HG02571 (cell line): ENCODE results near the gene RAF1.

Source experiments
- ATAC-seq: cut with Tn5 transposase; IDR thresholded peaks from one replicate; pipeline ENCODE4 v1.9.1; 2021; ENCODE audit warnings: mild to moderate bottlenecking, moderate library complexity; ENCODE audit not compliant: unreplicated experiment

Gene RAF1

DNA sequence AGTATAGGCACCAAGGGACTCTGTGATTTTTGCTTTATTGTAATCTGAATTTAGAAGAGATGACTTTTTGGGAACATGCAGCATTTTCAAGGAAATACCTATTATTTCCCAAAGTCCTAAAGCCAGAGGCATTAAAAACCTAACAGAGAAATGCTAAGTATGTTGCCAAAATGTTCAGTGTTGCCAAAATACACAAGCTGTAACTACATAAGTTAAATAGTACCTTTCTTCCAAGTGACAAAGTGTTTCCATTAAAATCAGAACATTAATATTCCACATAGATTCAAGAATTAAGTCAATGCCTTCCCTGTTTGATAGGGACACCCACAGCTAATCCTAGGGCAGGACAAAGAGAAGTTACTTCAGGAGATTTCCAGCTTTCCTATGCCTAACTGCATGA, 65.0 kb downstream of the RAF1 start:
- ATAC-seq: no peak

DNA sequence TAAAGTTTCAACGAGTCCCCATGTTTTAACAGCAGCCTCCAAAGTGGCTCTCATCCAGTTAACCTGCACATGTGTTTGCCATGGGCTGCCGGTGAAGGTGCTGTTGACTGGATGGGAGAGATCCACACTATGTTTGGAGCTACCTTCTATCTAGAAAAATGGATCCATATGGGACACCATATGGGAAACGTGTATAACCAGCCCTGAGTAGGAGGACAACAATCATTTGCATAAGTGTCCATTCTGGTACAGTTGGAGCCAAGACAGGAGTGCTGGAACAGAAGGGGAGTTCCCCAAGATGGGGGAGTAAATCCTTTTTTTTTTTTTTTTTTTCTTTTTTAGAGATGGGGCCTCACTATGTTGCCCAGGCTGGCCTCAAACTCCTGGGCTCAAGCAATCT, 70.4 kb downstream of the RAF1 start:
- no peak for ATAC-seq

DNA sequence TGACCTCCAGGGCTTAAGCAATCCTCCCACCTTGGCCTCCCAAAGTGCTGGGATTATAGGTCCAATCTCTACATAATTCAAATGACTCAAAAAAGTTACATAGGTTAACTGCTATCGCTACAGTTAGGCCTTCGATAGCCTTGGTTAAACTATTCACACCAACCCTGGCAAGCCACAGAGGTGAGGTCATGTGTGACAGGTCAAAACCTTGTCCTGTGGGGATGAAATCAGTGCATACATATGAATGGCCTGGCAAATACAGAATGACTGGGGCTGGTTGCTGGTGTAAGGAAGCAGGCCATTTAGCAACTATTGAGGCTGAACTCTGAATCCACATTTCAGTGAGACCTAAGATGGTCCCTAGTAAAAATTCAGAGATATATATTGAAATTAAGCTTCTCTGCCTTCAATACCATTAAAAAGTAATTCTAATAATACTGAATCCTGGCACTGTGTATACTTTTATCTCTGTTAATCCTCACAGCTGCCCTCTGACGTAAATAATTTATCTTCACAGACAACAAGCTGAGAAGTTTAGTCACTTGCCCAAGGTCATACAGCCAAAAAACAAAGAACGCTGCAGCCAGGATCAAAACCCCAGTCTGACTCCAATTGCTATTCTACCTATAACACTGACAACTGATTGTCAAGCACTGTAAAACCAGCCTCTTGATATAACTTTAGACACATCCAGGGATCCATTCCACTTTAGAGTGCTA, 71.8 kb downstream of the RAF1 start:
- no peak for ATAC-seq

DNA sequence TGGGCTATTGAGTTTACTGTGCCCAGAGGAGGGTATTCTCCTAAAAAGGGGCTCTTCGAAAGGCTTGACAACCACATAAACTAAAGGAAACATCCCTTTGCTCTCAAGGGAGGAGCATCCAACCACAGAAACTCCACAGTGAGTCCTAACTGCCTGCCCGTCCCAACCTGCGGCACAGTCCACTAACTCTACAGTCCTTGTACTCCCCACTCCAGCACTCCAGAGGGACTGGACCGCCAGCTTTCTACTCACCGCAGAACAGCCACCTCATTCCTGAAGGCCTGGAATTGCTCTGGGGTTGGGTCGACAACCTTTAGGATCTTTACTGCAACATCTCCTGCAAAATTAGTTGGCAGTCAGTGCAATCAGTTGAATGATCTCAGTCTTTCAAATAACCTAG, 72.5 kb downstream of the RAF1 start:
- ATAC-seq: no peak

DNA sequence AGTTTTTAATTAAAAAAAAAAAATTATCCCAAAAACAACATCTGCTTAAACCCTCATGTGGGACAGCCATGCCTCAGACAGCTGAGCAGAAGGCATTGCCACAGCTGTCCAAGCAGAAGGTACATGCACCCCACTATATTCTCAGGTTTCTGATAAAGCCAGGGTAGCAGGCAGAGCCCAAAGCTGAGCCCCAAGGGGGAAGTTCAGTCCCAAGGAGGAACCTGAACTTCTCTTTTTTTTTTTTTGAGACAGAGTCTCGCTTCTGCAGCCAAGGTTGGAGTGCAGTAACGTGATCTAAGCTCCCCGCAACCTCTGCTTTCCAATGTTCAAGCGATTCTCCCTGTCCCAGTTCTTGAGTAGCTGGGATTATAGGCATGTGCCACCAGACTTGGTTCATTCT, 73.8 kb downstream of the RAF1 start:
- ATAC-seq: no peak

DNA sequence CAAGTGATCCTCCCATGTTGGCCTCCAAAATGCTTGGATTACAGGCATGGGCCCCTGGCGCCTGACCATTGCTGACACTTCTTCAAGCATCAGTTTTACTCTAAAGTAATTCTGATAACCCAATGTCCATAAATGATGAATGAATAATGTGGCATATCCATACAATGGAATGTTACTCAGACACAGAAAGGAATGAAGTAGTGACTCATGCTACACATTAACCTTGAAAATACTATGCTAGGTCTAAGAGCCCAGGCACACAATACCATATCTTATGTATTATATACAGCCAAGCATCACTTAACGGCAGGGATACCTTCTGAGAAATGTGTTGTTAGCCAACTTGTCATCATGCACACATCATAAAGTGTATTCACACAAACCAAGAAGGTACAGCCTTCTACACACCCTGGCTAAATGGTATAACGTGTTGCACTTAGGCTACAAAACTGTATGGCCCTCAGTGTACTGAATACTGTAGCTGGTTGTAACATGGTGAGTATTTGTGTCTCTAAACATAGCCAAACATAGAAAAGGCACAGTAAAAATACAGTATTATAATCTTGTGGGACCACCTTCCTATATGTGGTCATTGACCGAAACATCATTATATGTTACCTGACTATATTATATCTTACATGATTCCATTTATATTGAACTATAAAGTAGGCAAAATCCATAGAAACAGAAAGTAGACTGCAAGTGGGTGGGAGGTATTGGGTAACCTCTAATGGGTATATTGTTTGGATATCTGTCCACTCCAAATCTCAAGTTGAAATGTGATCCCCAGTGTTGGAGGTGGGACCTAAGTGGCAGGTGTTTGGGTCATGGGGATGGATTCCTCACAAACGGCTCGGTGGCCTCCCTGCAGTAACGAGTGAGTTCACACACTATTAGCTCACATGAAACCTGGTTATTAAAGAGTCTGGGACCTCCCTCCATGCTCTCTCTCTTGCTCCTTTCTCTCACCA, 75.6 kb downstream of the RAF1 start:
- no peak for ATAC-seq

DNA sequence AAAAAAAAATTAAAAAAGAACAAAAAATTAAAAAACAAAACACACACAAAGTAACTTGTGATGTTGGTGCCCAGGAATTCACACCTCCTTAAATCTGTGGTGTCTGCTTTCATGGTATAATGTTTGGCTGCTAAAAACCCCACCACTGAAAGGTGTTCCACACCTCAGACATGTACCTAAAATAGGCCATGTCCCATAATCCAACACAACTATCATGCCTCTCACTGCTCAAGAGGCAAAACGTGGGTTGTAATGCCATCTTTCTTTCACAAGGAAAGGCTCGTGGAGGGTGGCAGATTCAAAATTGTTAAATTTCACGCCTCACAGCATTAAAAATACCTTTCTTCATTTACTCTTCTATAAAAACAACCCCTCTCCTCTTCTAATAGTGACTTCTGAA, 77.5 kb downstream of the RAF1 start:
- no peak for ATAC-seq

DNA sequence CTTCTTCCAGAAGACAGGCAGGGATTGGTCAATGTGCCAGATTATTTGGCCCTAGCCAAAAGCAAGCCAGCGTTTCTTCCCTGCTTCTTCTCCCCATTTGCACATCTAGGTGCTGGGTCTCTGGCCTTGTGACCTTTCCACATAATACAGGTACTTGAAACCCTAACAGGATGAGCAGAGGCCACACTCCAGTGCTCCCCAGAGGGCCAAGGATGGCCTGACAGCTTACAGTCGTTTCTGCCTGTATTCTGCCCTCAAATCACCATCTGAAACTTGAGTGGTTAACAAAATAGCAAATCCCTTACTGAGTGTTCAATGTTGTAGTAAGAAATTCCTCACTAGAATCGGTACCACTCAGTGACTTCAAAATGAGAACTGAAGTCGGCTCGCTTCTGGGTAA, 77.9 kb downstream of the RAF1 start:
- ATAC-seq: no peak

DNA sequence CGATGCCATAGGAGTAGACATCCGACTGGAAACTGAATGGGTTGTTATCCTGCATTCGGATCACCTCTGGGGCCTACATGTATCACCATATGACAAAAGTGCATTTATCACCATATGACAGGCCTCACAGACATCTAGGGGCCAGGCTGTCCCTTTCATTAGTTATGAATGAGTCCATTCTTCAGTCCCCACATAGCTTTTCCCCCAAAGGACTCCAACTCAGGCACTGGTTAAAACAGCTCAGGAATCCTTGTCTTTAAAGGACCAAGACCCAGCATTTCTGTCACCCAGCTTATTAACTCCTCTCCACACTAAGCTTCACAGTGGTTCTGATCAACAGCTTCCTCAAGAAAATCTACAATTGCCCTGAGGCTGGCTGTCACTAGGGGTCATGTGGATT, 78.7 kb downstream of the RAF1 start:
- no peak for ATAC-seq

DNA sequence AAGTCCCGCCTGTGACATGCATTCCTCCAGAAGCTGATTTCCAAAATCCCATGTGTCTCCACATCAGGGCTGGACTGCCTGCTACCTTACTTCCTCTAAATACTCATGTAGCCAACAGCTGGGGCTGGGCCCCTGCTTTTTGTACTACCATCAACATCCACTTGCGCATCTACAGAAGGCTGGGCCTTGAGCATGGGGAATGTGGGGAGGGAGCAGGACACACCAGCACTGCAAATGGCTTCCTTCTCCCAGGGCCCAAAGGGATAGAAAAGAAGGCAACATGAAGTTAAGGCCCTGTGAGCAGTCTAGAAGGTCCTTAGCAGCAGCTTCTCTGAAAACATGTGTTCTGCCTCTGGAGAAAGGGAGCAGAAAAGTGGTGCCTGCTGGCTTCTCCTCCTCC, 79.8 kb downstream of the RAF1 start:
- no peak for ATAC-seq

DNA sequence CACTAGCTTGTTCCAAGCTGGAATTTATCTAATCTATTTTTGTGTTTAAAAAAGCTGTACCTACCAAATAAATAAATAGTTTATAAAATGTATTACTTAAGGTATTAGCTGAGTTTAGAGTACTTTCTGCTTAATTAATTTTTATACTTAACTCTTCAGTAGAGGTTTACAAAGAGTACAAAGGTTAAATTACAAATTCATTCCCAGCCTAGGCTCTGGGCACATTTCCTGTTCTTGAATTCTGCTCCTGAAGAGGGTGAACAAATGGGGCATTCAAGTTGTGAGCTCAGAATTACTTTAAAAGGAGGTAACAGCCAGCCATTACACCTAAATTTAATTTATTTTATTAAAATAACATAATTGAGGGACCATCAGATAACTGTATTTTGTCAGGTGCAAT, 80.6 kb downstream of the RAF1 start:
- no peak for ATAC-seq

DNA sequence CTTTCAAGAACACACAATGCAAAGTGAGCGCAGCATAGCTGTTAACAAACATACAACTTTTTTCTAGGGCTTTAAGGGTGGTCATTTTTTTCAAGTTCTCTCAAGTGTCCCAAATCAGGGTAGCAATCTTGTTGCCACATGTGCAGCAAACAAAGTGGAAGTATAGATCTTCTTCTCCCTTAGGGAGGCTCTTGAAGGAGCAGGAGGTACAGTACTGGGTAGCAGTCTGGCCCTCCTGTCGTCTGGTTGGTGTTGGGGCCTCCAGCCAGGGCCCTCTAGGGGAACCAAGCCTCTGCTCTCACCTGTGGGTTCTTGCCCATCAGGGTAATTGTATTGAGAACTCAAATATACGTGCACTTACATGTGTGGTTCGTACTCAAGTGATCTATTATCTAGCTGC, 81.2 kb downstream of the RAF1 start:
- ATAC-seq: no peak

DNA sequence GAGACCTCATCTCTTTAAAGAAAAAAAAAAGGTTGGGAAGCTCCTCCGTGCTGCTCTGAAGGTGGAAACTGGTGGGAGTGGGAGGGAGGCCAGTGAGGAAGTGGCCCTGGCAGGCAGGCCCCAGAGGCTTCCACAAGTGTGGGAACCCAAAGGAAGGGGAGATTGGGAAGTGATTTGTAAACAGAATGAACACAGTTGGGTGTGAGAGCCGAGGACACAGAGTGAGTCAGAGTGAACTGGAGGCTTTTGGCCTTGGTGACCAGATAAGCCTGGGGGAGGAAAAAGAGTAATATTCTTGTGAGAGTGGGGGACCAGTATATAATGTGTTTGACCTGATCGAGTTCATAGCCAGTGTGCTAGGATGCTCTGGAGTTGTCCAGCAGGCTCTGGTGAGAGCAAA, 84.0 kb downstream of the RAF1 start:
- no peak for ATAC-seq

DNA sequence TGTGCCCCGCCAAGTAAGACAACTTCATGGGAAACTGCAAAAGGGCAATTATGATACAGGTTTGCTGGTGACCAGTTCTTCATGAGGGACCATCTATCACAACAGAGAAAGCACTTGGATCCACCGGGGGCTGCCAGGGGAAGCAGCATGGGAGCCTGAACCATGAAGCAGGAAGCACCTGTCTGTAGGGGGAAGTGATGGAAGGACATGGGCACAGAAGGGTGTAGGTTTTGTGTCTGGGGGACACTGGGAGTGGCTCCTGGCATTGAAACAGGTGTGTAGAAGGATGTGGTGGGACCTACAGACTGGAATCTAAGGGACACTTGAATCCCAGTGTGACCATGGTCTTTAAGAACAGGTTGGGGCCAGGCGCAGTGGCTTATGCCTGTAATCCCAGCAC, 84.5 kb downstream of the RAF1 start:
- no peak for ATAC-seq

DNA sequence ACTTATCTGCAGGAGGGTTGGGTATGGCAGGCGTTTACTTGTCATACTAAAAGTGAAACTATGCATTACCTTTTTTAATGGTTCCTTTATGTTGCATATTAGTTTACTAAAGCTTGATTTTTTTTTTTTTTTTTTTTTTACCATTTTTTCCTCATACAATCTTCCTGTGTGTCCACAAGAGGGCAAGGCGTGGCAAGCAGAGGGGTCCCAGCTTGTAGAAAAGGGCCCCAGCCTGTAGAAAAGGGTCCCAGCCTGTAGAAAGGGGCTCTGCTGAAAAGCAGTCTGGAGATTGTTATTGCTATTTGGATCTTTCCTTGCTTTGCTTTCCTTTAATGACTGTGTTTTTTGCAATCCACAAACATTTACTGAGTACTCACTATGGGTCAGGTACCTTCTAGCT, 85.2 kb downstream of the RAF1 start:
- ATAC-seq: no peak

DNA sequence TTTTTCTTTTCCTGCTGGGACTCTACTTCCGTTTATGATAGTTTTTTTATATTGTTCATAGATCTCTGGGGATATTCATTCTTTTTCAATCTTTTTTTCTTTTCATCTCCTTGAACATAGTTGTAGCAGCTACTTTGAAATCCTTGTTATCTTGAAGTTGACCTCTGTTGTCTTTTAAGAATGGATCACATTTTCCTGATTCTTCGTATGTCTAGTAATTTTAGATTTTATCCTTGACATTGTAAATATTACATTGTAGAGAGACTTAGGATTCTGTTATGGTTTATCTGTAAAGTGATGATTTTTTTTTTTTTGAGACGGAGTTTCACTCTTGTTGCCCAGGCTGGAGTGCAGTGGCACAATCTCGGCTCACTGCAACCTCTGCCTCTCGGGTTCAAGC, 86.5 kb downstream of the RAF1 start:
- no peak for ATAC-seq

DNA sequence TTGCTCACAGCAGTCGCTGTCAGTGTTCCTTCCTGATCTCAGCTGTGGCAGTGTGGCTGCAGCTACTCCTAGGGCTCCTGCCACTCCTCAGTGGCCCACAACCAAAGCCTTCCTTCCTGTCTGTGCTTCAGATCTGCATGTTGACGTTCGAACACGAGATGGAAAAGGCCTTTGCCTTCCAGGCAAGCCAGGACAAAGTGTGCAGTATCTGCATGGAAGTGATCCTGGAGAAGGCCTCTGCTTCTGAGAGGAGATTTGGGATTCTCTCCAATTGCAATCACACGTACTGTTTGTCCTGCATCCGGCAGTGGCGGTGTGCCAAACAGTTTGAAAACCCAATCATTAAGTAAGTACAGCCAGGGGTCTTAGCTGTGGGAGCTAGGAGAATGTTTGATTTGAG, 89.3 kb downstream of the RAF1 start:
- ATAC-seq: no peak

DNA sequence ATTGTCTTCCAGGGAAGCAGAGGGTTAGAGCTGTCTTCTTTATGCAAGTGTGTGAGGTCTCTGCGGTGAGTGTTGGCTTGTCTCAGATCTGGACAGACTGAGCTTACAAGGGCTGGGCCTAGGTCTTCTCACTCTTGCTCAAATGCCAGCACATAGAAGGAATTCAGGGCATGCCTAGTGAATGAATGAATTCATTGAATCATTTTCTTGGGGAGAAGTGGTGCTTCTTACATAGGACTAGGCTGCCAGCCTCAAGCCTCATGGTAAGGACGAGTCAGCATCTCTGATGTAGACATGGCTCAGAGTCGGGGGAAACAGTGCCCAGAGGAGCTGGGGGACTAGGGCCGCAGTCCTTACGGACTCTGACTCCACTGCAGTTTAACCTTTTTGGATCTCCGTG, 89.8 kb downstream of the RAF1 start:
- no peak for ATAC-seq

DNA sequence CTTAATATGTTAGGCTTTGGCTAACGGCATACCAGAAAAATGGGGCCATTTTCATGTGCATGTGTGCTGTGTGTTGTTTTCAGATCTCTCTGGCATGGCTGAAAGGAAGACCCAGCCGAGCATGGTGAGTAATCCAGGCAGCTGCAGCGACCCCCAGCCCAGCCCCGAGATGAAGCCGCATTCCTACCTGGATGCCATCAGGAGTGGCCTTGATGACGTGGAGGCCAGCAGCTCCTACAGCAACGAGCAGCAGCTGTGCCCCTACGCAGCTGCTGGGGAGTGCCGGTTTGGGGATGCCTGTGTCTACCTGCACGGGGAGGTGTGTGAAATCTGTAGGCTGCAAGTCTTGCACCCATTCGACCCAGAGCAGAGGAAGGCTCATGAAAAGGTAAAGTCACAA, 91.9 kb downstream of the RAF1 start:
- no peak for ATAC-seq

DNA sequence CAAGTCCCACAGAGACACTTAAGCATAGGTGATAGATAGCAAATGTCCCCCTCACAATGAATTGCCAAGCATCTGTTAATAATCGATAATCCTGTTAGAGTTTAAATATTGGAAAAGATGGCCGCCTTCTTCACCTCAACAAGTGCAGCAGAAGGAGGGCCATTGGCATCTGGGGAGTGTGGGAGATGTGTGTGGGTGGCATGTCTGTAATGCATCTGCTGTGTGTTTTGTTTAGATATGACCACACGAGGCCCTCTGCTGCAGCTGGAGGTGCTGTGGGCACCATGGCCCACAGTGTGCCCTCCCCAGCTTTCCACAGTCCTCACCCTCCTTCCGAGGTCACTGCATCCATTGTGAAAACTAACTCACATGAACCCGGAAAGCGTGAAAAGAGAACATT, 94.1 kb downstream of the RAF1 start:
- no peak for ATAC-seq

DNA sequence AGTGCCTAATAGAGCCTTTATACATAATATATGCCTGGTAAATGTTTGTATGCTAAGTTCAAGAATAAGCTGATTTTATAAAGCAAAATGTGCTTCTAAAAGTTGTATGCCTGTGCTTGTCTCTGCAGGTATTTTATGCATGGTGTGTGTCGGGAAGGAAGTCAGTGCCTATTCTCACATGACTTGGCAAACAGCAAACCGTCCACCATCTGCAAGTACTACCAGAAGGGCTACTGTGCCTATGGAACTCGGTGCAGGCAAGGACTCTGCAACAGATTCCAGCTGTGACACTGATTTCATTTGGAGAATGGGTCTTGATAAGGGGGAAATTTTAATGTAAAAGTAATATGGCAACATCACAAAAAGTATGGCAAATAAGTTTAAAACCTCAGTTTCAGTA, 95.2 kb downstream of the RAF1 start:
- no peak for ATAC-seq

DNA sequence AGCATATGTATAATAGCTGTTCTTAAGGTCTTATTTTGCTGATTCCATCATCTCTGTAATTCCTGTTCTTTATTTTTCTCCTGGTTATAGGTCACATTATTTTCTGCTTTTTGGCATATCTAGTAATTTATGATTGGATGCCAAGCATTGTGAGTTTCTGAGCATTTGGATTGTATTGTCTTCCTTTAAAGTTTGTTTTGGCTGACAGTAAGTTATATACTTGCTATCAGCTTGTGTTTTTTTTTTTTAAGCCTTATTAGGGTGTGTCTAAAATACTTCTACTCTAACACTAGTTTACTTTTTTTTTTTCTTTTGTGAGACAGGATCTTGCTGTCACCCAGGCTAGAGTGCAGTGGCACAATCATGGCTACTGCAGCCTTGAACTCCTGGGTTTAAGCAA, 96.9 kb downstream of the RAF1 start:
- ATAC-seq: no peak
